GM12801 (cell line): Measurements from ENCODE around the gene NXPE4.

Experiments used
- CTCF ChIP-seq: IDR thresholded peaks from one replicate; pipeline ENCODE4 v1.5.1; 2011; ENCODE audit warnings: control low read depth; ENCODE audit not compliant: insufficient read length; ENCODE audit errors: extremely low read depth

NXPE4 gene

GRCh38 chr11:114556135-114556534 is 39.5 kb downstream of the NXPE4 start:
- TF ChIP-seq CTCF = no peak

- TF ChIP-seq CTCF = no peak
Measured at GRCh38 chr11:114553642-114554041, 41.9 kb downstream of the NXPE4 start.

GRCh38 chr11:114551060-114551459 is 44.5 kb downstream of the NXPE4 start:
- TF ChIP-seq CTCF = no peak

GRCh38 chr11:114525682-114526081 is 69.9 kb downstream of the NXPE4 start:
- TF ChIP-seq CTCF = no peak

- TF ChIP-seq CTCF = no peak
Measured at GRCh38 chr11:114524122-114524521, 71.5 kb downstream of the NXPE4 start.

- TF ChIP-seq CTCF = no peak
Measured at GRCh38 chr11:114522818-114523217, 72.8 kb downstream of the NXPE4 start.
